ENCODE results near the gene NCLN. TPM values are rescaled to one million over a fixed set of nuclear protein-coding genes. Genes with fewer than 3 reads are reported as not detected.
"Not testable (repeated sequence)": the region's sequence is repeated elsewhere in the genome, so short reads cannot be mapped to it uniquely, and the experiment has no call there.

Gene NCLN
- total RNA-seq, 1 donor from 2014 or later = 27.8 TPM

- ATAC-seq (no peak), DNase-seq (no peak)
- intact Hi-C loops (cut with micrococcal nuclease) = no loop called here
Measured at GRCh38 chr19:3192228-3192635, 6.5 kb downstream of the NCLN start.

GRCh38 chr19:3192684-3193083 lies 7.0 kb downstream of the NCLN start:
- intact Hi-C loops (cut with micrococcal nuclease) = no loop called here
- DNase-seq (no peak), ATAC-seq (no peak)

GRCh38 chr19:3193256-3194105 lies 7.8 kb downstream of the NCLN start:
- no peak for ATAC-seq
- intact Hi-C loops (cut with micrococcal nuclease) = no loop called here
- no peak for DNase-seq

- ATAC-seq (no peak), DNase-seq (no peak)
- intact Hi-C loops (cut with micrococcal nuclease) = no loop called here
Measured at GRCh38 chr19:3194106-3195087, 8.7 kb downstream of the NCLN start.

- ATAC-seq = no peak
- DNase-seq = no peak
- intact Hi-C loops (cut with micrococcal nuclease) = no loop called here
Measured at GRCh38 chr19:3196064-3196932, 10.6 kb downstream of the NCLN start.

GRCh38 chr19:3196933-3197205 lies 11.1 kb downstream of the NCLN start:
- ATAC-seq (no peak), DNase-seq (no peak)
- intact Hi-C loops (cut with micrococcal nuclease) = no loop called here

- intact Hi-C loops (cut with micrococcal nuclease) = no loop called here
- no peak for ATAC-seq
- no peak for DNase-seq
Measured at GRCh38 chr19:3198901-3199700, 13.4 kb downstream of the NCLN start.

- intact Hi-C loops (cut with micrococcal nuclease) = no loop called here
- ATAC-seq = no peak
- DNase-seq = no peak
Measured at GRCh38 chr19:3201072-3201700, 15.5 kb downstream of the NCLN start.

- no peak for DNase-seq
- ATAC-seq = no peak
- intact Hi-C loops (cut with micrococcal nuclease) = no loop called here
Measured at GRCh38 chr19:3201911-3202310, 16.2 kb downstream of the NCLN start.

- ATAC-seq (no peak), DNase-seq (no peak)
- intact Hi-C loops (cut with micrococcal nuclease) = no loop called here
Measured at GRCh38 chr19:3202346-3202745, 16.6 kb downstream of the NCLN start.

- ATAC-seq; DNase-seq; intact Hi-C loops (cut with micrococcal nuclease): not testable (repeated sequence)
Measured at GRCh38 chr19:3202895-3203294, 17.2 kb downstream of the NCLN start.

- DNase-seq = no peak
- no peak for ATAC-seq
- intact Hi-C loops (cut with micrococcal nuclease) = no loop called here
Measured at GRCh38 chr19:3203805-3204645, 18.3 kb downstream of the NCLN start.

GRCh38 chr19:3204646-3205275 lies 19.0 kb downstream of the NCLN start:
- DNase-seq (no peak), ATAC-seq (no peak)
- intact Hi-C loops (cut with micrococcal nuclease) = no loop called here

- DNase-seq (no peak), ATAC-seq (no peak)
- intact Hi-C loops (cut with micrococcal nuclease) = no loop called here
Measured at GRCh38 chr19:3206216-3206953, 20.7 kb downstream of the NCLN start.

GRCh38 chr19:3207461-3208242 lies 21.9 kb downstream of the NCLN start:
- ATAC-seq (no peak), DNase-seq (no peak)
- intact Hi-C loops (cut with micrococcal nuclease) = no loop called here

All from left ventricle myocardium superior (tissue), 1 donor.